GM12878 (cell line): Measurements from ENCODE around the gene EDEM2. TPM values are rescaled to one million over a fixed set of nuclear protein-coding genes. Genes with fewer than 3 reads are reported as not detected.

Source experiments
- ATAC-seq: fragments of 200-7000 bp; cut with Tn5 transposase; 3 replicates; pipeline ENCODE4 v1.9.1; 2020; ENCODE audit warnings: mild to moderate bottlenecking, moderate library complexity
- BruUV-seq: library from RNA; stranded (reverse); fragments of 400-500 nt; replicated peaks from 2 replicates; lab custom pipeline; 2021; lab: Mats Ljungman, UMichigan
- CTCF ChIA-PET: fragments of 300-600 bp; sonication (Branson Sonifier 250); formaldehyde crosslinking; extraction: SDS; loops from one replicate; lab custom pipeline; 2021; ENCODE audit warnings: inconsistent platforms; lab: Yijun Ruan, JAX
- POLR2A ChIA-PET: fragments of 350-600 bp; formaldehyde crosslinking; extraction: SDS; loops from one replicate; lab custom pipeline; 2021; ENCODE audit warnings: inconsistent platforms; lab: Charles Lee
- RAD21 ChIA-PET: fragments of 300-600 bp; sonication (Branson Sonifier 250); formaldehyde crosslinking; loops from one replicate; lab custom pipeline; 2023; ENCODE audit warnings: antibody characterized with exemption; ENCODE audit not compliant: unreplicated experiment; lab: Charles Lee
- SMC1A ChIA-PET: fragments of 300-600 bp; sonication (Branson Sonifier 250); formaldehyde crosslinking; loops from one replicate; lab custom pipeline; 2023; ENCODE audit not compliant: unreplicated experiment, uncharacterized antibody; lab: Charles Lee
- DNase-seq: peaks from one replicate; pipeline ENCODE4 v3.0.0-alpha.2; 2011; ENCODE audit warnings: low read depth, low spot score
- FAIRE-seq: peaks from 3 replicates; lab custom pipeline; 2011; peaks lifted over from hg19 to GRCh38; lab: Jason Lieb, UNC
- H2AFZ ChIP-seq: 2 replicates; pipeline ENCODE4 v1.6.0; 2011; ENCODE audit warnings: low read depth, low read length, control low read depth; ENCODE audit not compliant: control insufficient read depth
- H3K27ac ChIP-seq: 2 replicates; pipeline ENCODE4 v1.5.1; 2011; ENCODE audit warnings: control low read depth; ENCODE audit not compliant: control insufficient read depth, insufficient read depth
- H3K27me3 ChIP-seq, 2 experiments: replicated peaks in 1 of 2; 2 replicates each; pipeline versions ENCODE4 v1.6.0 to v1.6.1; 2011; ENCODE audit warnings: low read length in 1 of 2; ENCODE audit not compliant: control insufficient read depth in 2 of 2, insufficient read depth in 2 of 2
- H3K36me3 ChIP-seq, 2 experiments: 2 replicates each; pipeline ENCODE4 v1.5.1; 2011; ENCODE audit warnings: low read length in 1 of 2; ENCODE audit not compliant: control insufficient read depth in 2 of 2, insufficient read depth in 2 of 2
- H3K4me1 ChIP-seq: 2 replicates; pipeline ENCODE4 v1.6.1; 2011; ENCODE audit warnings: mild to moderate bottlenecking, low read length, moderate library complexity, mixed read lengths; ENCODE audit not compliant: control insufficient read depth, insufficient read depth
- H3K4me2 ChIP-seq: 2 replicates; pipeline ENCODE4 v1.6.0; 2011; ENCODE audit warnings: control low read depth; ENCODE audit not compliant: control insufficient read depth, insufficient read depth
- H3K4me3 ChIP-seq: fragments of 200-600 bp; sonication (generic); 2 replicates; pipeline ENCODE4 v1.5.1; 2016
- H3K79me2 ChIP-seq: 2 replicates; pipeline ENCODE4 v1.6.0; 2011; ENCODE audit warnings: low read length; ENCODE audit not compliant: control insufficient read depth, insufficient read depth
- H3K9ac ChIP-seq: 2 replicates; pipeline ENCODE4 v1.8.0; 2011; ENCODE audit warnings: low read length, control low read depth, mixed read lengths; ENCODE audit not compliant: control insufficient read depth, insufficient read depth
- H3K9me3 ChIP-seq: replicated peaks from 3 replicates; pipeline ENCODE4 v1.5.1; 2011; ENCODE audit warnings: mild to moderate bottlenecking, low read length; ENCODE audit not compliant: control insufficient read depth, insufficient read depth
- H4K20me1 ChIP-seq: 2 replicates; pipeline ENCODE4 v1.6.0; 2011; ENCODE audit not compliant: control insufficient read depth, insufficient read depth
- CHD2 ChIP-seq: IDR thresholded peaks from 2 replicates; pipeline ENCODE4 v1.6.1; 2011; ENCODE audit warnings: low read depth, low read length, improper control_type of control experiment, borderline replicate concordance
- CREB1 ChIP-seq: IDR thresholded peaks from 2 replicates; pipeline ENCODE4 v1.6.1; 2012; ENCODE audit warnings: low read depth, mild to moderate bottlenecking, inconsistent platforms
- EED ChIP-seq: sonication (generic); IDR thresholded peaks from 2 replicates; pipeline ENCODE4 v1.6.1; 2016; ENCODE audit warnings: antibody characterized with exemption, low read depth
- HCFC1 ChIP-seq: fragments of 150-350 bp; IDR thresholded peaks from 2 replicates; pipeline ENCODE4 v1.6.1; 2014; ENCODE audit warnings: low read length
- MTA3 ChIP-seq: IDR thresholded peaks from 2 replicates; pipeline ENCODE4 v1.6.1; 2012; ENCODE audit warnings: low read length, inconsistent platforms, borderline replicate concordance
- SMAD5 ChIP-seq: IDR thresholded peaks from 2 replicates; pipeline ENCODE4 v1.6.1; 2016; ENCODE audit warnings: antibody characterized with exemption, low read depth
- STAT1 ChIP-seq: fragments of 450-650 bp; conservative IDR thresholded peaks from 2 replicates; pipeline ENCODE4 v1.6.1; 2014; ENCODE audit warnings: antibody characterized with exemption, mild to moderate bottlenecking
- TCF3 ChIP-seq: IDR thresholded peaks from 2 replicates; pipeline ENCODE4 v1.6.1; 2012; ENCODE audit warnings: low read depth, mild to moderate bottlenecking, low read length, borderline replicate concordance; ENCODE audit not compliant: insufficient read depth
- YY1 ChIP-seq: IDR thresholded peaks from 2 replicates; pipeline ENCODE4 v1.6.1; 2011; ENCODE audit warnings: low read depth, mild to moderate bottlenecking, low read length
- whole genome bisulfite sequencing: methylation state at CpG from one replicate; pipeline ENCODE4 v1.1.6; 2016; ENCODE audit warnings: low lambda C conversion rate; ENCODE audit not compliant: insufficient replicate concordance, insufficient coverage; ENCODE audit errors: missing lambda C conversion rate; 5-methylcytosine and 5-hydroxymethylcytosine counted together
- in situ Hi-C: fragments of 300-500 bp; cut with MboI; formaldehyde crosslinking; loops from 9 replicates; pipeline ENCODE4 v1.14.3; 2018; ENCODE audit warnings: mixed read lengths
- intact Hi-C: fragments of 100-400 bp; cut with micrococcal nuclease; formaldehyde crosslinking; loops from one replicate; pipeline ENCODE4 v1.14.2; 2022; ENCODE audit not compliant: unreplicated experiment
- polyA plus RNA-seq, 11 experiments: library from polyadenylated mRNA; depleted of rRNA in 4 of 11; unstranded in 6 of 11; stranded (reverse) in 5 of 11; fragments of >200 nt; fragmentation: Nextera tagmentation in 4 of 11; fragmentation: Illumina TruSeq in 1 of 11; extraction: Ambion mirVana in 4 of 11; extraction: Trizol in 1 of 11; gene quantifications; 1 replicate in 1 of 11; 2 replicates in 10 of 11; pipeline versions ENCODE4 v1.2.1 to v1.2.3, GENCODE V29; 2011 to 2016; ENCODE audit warnings: inconsistent platforms in 2 of 11, missing spikeins in 2 of 11, low read depth in 1 of 11
- total RNA-seq, 4 experiments: library from RNA; depleted of rRNA in 3 of 4; stranded (reverse); fragments of >200 nt in 3 of 4; fragmentation: Illumina TruSeq in 1 of 4; extraction: Trizol in 1 of 4; gene quantifications; 2 replicates each; pipeline versions ENCODE4 v1.2.1 to v1.2.3, GENCODE V29; 2013 to 2021
- TF ChIP-seq, protein P1 (sequence below): IDR thresholded peaks from 2 replicates; pipeline ENCODE4 v1.6.1; 2012; ENCODE audit warnings: mild to moderate bottlenecking, low read depth, low read length
- TF ChIP-seq, protein P2 (sequence below): fragments of 150-350 bp; IDR thresholded peaks from 2 replicates; pipeline ENCODE4 v1.6.1; 2014; ENCODE audit warnings: mild to moderate bottlenecking, low read depth, low read length
- TF ChIP-seq, protein P3 (sequence below): IDR thresholded peaks from 2 replicates; pipeline ENCODE4 v1.6.1; 2011; ENCODE audit warnings: low read depth, mild to moderate bottlenecking, low read length, moderate library complexity, borderline replicate concordance; ENCODE audit errors: extremely low read depth

Gene EDEM2
- total and polyA plus RNA-seq, 10 of the 15 experiments (the other 5 are each of a cell fraction or from before 2014, with no cell fraction given) = 9.9 to 24.8 (median 14.8) TPM

DNA sequence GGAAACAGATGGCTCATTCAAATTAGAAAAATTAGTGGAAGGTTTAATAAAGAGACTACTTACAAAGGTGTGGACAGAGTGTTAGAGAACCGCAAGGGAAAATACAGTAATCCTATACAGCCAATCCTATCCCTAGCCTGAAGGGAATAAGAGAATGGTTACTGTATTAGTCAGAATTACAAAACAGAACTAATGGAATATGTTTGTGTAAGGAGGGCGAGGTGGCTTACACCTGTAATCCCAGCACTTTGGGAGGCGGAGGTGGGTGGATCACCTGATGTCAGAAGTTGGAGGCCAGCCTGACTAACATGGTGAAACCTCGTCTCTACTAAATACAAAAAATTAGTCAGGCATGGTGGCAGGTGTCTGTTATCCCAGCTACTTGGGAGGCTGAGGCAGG is 38.2 kb downstream of the EDEM2 start:
- RAD21 ChIA-PET = no interaction called here
- no peak for TF ChIP-seq SMAD5
- TF ChIP-seq, protein P1, sequence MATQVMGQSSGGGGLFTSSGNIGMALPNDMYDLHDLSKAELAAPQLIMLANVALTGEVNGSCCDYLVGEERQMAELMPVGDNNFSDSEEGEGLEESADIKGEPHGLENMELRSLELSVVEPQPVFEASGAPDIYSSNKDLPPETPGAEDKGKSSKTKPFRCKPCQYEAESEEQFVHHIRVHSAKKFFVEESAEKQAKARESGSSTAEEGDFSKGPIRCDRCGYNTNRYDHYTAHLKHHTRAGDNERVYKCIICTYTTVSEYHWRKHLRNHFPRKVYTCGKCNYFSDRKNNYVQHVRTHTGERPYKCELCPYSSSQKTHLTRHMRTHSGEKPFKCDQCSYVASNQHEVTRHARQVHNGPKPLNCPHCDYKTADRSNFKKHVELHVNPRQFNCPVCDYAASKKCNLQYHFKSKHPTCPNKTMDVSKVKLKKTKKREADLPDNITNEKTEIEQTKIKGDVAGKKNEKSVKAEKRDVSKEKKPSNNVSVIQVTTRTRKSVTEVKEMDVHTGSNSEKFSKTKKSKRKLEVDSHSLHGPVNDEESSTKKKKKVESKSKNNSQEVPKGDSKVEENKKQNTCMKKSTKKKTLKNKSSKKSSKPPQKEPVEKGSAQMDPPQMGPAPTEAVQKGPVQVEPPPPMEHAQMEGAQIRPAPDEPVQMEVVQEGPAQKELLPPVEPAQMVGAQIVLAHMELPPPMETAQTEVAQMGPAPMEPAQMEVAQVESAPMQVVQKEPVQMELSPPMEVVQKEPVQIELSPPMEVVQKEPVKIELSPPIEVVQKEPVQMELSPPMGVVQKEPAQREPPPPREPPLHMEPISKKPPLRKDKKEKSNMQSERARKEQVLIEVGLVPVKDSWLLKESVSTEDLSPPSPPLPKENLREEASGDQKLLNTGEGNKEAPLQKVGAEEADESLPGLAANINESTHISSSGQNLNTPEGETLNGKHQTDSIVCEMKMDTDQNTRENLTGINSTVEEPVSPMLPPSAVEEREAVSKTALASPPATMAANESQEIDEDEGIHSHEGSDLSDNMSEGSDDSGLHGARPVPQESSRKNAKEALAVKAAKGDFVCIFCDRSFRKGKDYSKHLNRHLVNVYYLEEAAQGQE = no peak
- TF ChIP-seq, protein P2, sequence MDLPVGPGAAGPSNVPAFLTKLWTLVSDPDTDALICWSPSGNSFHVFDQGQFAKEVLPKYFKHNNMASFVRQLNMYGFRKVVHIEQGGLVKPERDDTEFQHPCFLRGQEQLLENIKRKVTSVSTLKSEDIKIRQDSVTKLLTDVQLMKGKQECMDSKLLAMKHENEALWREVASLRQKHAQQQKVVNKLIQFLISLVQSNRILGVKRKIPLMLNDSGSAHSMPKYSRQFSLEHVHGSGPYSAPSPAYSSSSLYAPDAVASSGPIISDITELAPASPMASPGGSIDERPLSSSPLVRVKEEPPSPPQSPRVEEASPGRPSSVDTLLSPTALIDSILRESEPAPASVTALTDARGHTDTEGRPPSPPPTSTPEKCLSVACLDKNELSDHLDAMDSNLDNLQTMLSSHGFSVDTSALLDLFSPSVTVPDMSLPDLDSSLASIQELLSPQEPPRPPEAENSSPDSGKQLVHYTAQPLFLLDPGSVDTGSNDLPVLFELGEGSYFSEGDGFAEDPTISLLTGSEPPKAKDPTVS = no peak
- no peak for TF ChIP-seq CHD2
- no peak for TF ChIP-seq CREB1
- no peak for TF ChIP-seq MTA3
- TF ChIP-seq TCF3 = no peak
- no peak for TF ChIP-seq HCFC1
- TF ChIP-seq, protein P3, sequence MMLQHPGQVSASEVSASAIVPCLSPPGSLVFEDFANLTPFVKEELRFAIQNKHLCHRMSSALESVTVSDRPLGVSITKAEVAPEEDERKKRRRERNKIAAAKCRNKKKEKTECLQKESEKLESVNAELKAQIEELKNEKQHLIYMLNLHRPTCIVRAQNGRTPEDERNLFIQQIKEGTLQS = no peak
- no peak for TF ChIP-seq YY1
- no peak for TF ChIP-seq EED
- TF ChIP-seq STAT1 = no peak
- SMC1A ChIA-PET = no interaction called here
- H3K4me2 ChIP-seq = no peak overlapping the region
- FAIRE-seq (no peak), ATAC-seq (no peak), DNase-seq (no peak)
- H3K79me2 ChIP-seq = no peaks in the 10 kb centered on the region
- no peaks in the 10 kb centered on the region for H3K4me1 ChIP-seq
- no peak overlapping the region for H3K27ac ChIP-seq
- 90% methylated on average over 4 of the region's 4 CpGs for WGBS
- CTCF ChIA-PET = interaction anchor here (2.7 kb wide), 1 partner anchor 14 kb away, joined by 9 read pairs; no protein-coding TSS in a partner anchor
- POLR2A ChIA-PET = interaction anchor here (0.6 kb wide), 1 partner anchor 21 kb away, joined by 3 read pairs; no protein-coding TSS in a partner anchor
- H3K36me3 ChIP-seq = no peaks in the 10 kb centered on the region
- intact Hi-C loops = no loop called here
- H4K20me1 ChIP-seq = no peaks in the 10 kb centered on the region
- H3K27me3 ChIP-seq = no peaks in the 10 kb centered on the region
- in situ Hi-C loops = no loop called here
- BruUV-seq = no TSS peak
- H3K9ac ChIP-seq = no peak overlapping the region
- no peak overlapping the region for H3K4me3 ChIP-seq
- H3K9me3 ChIP-seq = no peaks in the 10 kb centered on the region
- H2AFZ ChIP-seq = no peak overlapping the region
